ENCODE data around the gene SPHK2.

Gene SPHK2

GRCh38 chr19:48596237-48596636, 23.1 kb upstream of the SPHK2 start:
- no peak for DNase-seq (ENCODE audit: low read depth)
- TF ChIP-seq CTCF (IDR thresholded peaks at IDR 0.05; ENCODE audit: low read length, missing control alignments), result no peak
- no peak overlapping the region for H3K4me3 ChIP-seq (replicated peaks; ENCODE audit: low read depth, low read length)

DNA sequence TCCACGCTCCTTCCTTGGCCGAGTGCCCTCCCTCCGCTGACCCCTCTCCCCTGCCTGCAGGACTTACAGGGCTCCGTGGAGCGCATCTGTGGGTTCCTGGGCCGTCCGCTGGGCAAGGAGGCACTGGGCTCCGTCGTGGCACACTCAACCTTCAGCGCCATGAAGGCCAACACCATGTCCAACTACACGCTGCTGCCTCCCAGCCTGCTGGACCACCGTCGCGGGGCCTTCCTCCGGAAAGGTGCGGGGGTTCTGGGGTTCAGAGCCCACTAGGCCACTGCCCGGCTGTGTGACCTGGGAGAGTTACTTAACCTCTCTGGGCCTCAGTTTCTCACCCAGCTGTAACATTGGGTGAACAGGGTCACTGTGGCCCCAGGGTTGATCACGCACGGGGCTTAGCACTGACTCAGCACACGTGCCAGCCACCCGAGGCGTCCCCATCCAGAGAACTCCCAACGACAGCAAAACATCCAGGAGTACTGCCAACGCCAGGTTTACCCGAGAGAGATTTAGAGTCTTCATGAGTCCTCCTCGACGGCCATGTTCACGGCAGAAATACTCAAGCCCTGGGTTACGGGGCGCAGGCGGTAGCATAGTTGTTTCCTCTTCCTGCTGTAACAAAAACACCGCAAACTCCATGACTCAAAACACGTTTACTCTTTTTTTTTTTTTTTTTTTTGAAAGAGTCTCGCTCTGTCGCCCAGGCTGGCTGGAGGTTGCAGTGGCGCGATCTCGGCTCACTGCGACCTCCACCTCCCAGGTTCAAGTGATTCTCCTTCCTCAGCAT, 22.4 kb upstream of the SPHK2 start:
- TF ChIP-seq CTCF (IDR thresholded peaks at IDR 0.05; ENCODE audit: low read length, missing control alignments), result no peak
- no peak for DNase-seq (ENCODE audit: low read depth)
- no peak overlapping the region for H3K4me3 ChIP-seq (replicated peaks; ENCODE audit: low read depth, low read length)

DNA sequence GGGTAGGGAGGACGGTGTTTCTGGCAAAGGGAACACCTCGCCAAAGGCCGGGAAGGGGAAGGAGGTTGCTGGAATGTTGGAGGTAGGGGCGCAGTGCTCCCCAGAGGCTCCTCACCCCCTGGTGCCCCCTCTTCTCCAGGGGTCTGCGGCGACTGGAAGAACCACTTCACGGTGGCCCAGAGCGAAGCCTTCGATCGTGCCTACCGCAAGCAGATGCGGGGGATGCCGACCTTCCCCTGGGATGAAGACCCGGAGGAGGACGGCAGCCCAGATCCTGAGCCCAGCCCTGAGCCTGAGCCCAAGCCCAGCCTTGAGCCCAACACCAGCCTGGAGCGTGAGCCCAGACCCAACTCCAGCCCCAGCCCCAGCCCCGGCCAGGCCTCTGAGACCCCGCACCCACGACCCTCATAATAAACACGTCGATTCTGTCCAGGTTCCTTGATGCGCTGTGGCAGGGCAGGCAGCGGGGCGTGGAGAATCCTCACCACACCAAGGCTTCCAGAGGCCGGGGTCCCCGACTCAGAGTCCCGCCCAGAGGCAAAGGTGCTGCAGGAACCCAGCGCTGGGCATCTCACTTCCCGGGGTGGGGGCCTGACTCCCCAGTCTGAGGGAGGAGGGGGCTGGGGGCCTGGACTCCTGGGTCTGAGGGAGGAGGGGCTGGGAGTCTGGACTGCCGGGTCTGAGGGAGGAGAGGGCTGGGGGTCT, 20.2 kb upstream of the SPHK2 start:
- DNase-seq (ENCODE audit: low read depth), result no peak
- no peak for TF ChIP-seq CTCF (IDR thresholded peaks at IDR 0.05; ENCODE audit: low read length, missing control alignments)
- H3K4me3 ChIP-seq (replicated peaks; ENCODE audit: low read depth, low read length), result no peak overlapping the region

- no peak overlapping the region for H3K4me3 ChIP-seq (replicated peaks; ENCODE audit: low read depth, low read length)
- TF ChIP-seq CTCF (IDR thresholded peaks at IDR 0.05; ENCODE audit: low read length, missing control alignments), result no peak
- DNase-seq (ENCODE audit: low read depth), result no peak
These were observed 18.5 kb upstream of the SPHK2 start for GRCh38 chr19:48600679-48601417.

DNA sequence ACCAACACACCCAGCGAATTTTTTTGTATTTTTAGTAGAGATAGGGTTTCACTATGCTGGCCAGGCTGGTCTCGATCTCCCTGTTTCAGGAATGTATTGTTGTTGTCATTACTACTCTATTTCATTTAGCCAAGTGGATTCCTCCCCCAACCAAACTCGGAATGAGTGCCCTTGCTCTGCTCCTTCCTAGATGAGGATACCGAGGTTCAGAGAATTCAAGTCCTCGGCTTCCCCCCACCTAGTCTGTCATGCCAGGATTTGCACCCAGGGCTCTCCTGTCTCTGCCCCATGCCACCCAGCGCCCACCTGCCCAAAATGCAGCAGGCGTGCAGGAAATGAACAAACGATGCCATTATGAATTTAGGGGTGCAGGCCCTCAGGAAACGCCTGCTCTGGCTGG, 16.3 kb upstream of the SPHK2 start:
- DNase-seq (ENCODE audit: low read depth), result no peak
- H3K4me3 ChIP-seq (replicated peaks; ENCODE audit: low read depth, low read length), result no peak overlapping the region
- TF ChIP-seq CTCF (IDR thresholded peaks at IDR 0.05; ENCODE audit: low read length, missing control alignments), result no peak

DNA sequence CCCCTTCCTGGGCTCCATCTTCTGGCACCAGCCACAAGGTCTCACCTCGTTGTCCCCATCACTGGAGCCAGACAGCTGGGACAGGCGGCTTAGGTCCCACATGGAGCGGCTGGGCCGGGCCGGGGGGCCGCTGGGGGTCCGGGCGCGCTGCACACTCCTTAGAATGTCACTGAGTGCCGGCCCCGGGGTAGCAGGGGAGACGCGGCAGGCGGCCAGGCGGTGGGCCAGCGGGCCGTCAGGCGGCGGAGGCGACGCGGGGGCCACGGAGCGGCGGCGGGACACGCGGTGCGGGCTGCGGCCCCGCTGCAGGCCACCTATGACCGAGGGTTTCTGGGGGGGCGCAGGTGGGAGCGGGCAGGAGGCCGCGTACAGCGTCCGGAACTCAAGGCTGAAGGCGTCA, 15.9 kb upstream of the SPHK2 start:
- no peak for DNase-seq (ENCODE audit: low read depth)
- TF ChIP-seq CTCF (IDR thresholded peaks at IDR 0.05; ENCODE audit: low read length, missing control alignments), result no peak
- no peak overlapping the region for H3K4me3 ChIP-seq (replicated peaks; ENCODE audit: low read depth, low read length)
